Renal cortex interstitium (tissue), 11 donors: ENCODE measurements around the gene ITGA7. TPM values are rescaled to one million over a fixed set of nuclear protein-coding genes. Genes with fewer than 3 reads are reported as not detected.

Experiments used
- DNase-seq, 11 donors: peaks; one replicate each; pipeline ENCODE4 v3.0.0-alpha.2; 2013; ENCODE audit warnings: low read depth in 9 of 11, low spot score in 4 of 11; ENCODE audit errors: extremely low read depth in 1 of 11
- polyA plus RNA-seq, 3 donors: library from polyadenylated mRNA; unstranded; fragments of 120-200 nt; gene quantifications; one replicate each; pipeline ENCODE4 v1.2.1, GENCODE V29; 2013; ENCODE audit not compliant: insufficient read length in 3 of 3

ITGA7 gene
- polyA plus RNA-seq, 3 donors = 23.7 to 45.7 (median 44.0) TPM

- DNase-seq = no peak
These were observed 1.8 kb downstream of the ITGA7 start for GRCh38 chr12:55705782-55706402.

DNA sequence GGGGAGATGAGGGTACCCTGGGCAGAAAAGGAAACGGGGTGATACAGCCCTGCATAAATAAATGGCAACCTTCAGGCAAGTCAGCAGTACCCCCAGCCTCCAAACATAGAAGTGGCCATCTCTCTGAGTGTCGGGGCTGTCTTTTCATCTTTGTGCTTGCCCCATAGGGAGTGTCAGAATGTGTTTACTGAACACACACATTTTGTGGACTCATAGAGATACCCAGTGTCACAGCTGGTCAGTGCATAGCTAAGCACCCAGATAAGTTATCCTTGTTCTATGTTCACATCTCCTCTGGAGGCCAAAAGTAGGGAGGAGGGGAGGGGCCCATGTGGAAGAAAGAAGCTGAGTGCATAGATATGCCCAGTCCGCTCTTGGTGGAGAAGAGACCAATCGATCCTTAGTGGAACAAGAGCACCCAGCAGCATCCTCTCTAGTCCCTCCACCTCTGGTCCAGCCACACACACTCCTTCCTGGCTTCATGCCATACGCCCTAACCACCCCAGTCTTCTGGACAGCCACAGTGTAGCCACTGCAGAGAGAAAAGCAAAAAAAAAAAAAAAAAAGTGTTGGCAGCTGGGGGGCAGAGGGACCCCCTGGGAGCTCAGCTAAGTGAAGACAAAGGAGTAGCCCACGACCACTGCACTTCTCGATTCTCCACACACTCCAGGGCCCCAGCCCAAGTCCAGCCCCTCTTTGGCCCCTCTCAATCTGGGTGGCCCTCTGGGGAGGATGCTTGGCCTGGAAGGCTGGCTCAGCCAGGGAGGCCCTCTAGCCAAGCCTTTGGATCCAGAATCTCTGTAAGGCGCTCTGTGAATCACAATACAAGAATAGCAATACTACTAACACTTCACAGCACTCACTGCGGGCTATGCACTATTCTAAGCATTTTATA is 2.6 kb downstream of the ITGA7 start:
- no peak for DNase-seq

- no peak for DNase-seq
These were observed 3.6 kb downstream of the ITGA7 start for GRCh38 chr12:55703901-55704761.

DNA sequence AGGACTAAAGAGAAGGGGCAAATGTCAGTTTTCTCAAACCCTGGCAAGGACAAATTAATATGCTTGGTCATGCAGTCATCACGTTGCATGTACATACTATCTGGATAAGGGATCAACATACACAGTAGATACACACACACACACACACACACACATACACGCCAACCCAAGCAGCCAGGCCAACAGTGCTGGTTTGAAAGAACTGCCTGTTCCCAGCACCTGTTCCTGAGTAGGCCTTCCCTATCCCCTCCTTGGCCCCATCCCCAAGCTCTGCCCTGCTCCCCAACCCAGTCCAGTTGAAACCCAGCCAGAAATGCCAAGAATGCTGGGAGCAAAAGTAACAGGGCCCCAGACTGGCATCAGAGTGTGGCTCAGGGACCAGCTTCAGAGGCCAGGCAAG is 4.4 kb downstream of the ITGA7 start:
- no peak for DNase-seq

- DNase-seq = no peak
These were observed 4.8 kb downstream of the ITGA7 start for GRCh38 chr12:55702861-55703260.

GRCh38 chr12:55700255-55701018 is 7.3 kb downstream of the ITGA7 start:
- DNase-seq = no peak

GRCh38 chr12:55699471-55700055 is 8.1 kb downstream of the ITGA7 start:
- DNase-seq = no peak

GRCh38 chr12:55698965-55699364 is 8.7 kb downstream of the ITGA7 start:
- no peak for DNase-seq

GRCh38 chr12:55698241-55698955 is 9.3 kb downstream of the ITGA7 start:
- no peak for DNase-seq

GRCh38 chr12:55697686-55698085 is 10.0 kb downstream of the ITGA7 start:
- DNase-seq = no peak

GRCh38 chr12:55696796-55697462 is 10.8 kb downstream of the ITGA7 start:
- no peak for DNase-seq

DNA sequence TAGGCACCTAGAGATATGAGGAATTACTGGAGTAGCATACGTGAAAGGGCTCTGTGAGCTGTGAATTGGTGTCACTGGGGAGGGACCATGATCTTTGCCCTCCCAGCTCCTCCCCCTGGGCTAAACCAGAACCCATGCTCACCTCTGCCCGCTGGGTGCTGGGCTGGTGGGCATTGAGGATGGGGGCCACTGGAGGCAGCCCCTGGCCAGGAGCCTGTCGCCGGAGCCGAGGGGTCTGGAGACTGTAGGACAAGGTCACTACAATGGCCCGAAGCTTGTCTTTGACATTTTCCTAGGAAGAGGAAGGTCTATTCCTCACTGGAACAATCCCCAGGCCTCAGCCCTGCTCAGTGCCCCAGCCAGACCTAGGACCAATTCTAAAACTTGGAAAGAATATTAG is 11.6 kb downstream of the ITGA7 start:
- DNase-seq = no peak

DNA sequence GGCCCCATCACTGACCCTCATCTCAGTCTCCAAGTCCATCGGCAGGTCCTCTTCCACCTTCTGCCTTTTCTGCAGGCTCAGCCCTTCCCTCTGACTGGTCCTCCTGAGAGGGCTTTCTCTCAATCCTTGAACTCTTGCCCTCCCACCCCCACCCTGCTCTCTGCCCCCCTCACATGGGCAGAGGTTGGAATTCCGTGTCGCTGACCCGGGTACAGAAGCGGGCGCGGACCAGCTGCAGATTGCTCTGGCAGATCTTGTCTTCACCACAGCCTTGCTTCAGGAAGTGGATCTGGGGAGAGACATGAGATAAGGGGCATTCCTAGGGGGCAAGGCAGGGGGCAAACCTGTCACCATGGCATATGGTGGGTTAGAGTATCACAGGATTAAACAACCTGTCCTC is 12.4 kb downstream of the ITGA7 start:
- no peak for DNase-seq

GRCh38 chr12:55694651-55695050 is 13.1 kb downstream of the ITGA7 start:
- no peak for DNase-seq

DNA sequence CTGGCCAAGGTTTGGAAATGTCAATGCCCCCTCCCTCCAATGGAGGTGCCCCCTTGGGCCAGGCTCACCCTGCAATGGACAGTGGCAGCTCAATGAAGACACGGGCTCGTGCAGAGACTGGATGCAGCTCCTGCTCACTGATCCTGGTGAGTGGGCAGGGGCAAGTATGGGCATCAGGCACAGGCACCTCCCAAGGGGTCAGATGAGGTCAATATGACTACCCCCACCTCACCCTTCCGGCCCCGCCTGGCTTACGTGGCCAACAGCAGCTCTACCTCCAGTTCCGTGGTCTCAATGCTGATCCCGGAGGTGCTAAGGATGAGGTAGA is 13.6 kb downstream of the ITGA7 start:
- DNase-seq = no peak

- DNase-seq = no peak
These were observed 14.1 kb downstream of the ITGA7 start for GRCh38 chr12:55693323-55694187.
